WTC11 (cell line): ENCODE data around the gene C3. TPM values are rescaled to one million over a fixed set of nuclear protein-coding genes. Genes with fewer than 3 reads are reported as not detected.

Experiments used
- ATAC-seq: fragments of 200-7000 bp; cut with Tn5 transposase; 2 replicates; pipeline ENCODE4 v1.10.0; 2021; ENCODE audit warnings: mild to moderate bottlenecking, moderate library complexity
- CTCF ChIA-PET: fragments of 300-600 bp; sonication (Branson Sonifier 250); formaldehyde crosslinking; loops from one replicate; lab custom pipeline; 2021; ENCODE audit warnings: antibody characterized with exemption; lab: Charles Lee
- POLR2A ChIA-PET: fragments of 350-600 bp; sonication (Branson Sonifier 250); formaldehyde crosslinking; loops from one replicate; lab custom pipeline; 2021; ENCODE audit warnings: antibody characterized with exemption; lab: Charles Lee
- DNase-seq: peaks from one replicate; pipeline ENCODE4 v3.0.0; 2021; ENCODE audit warnings: low spot score
- H3K27ac Mint-ChIP-seq: 2 replicates; pipeline ENCODE4 v1.8.0; 2021; ENCODE audit warnings: mixed read lengths
- H3K27me3 Mint-ChIP-seq: 2 replicates; pipeline ENCODE4 v1.8.0; 2021; ENCODE audit warnings: low read depth, mild to moderate bottlenecking, moderate library complexity, mixed read lengths
- H3K36me3 Mint-ChIP-seq: 2 replicates; pipeline ENCODE4 v1.8.0; 2021; ENCODE audit warnings: mixed read lengths
- H3K4me1 Mint-ChIP-seq: 2 replicates; pipeline ENCODE4 v1.8.0; 2022; ENCODE audit warnings: mixed read lengths
- H3K4me3 Mint-ChIP-seq: 2 replicates; pipeline ENCODE4 v1.8.0; 2021; ENCODE audit warnings: mild to moderate bottlenecking, moderate library complexity, mixed read lengths
- H3K9me3 Mint-ChIP-seq: 2 replicates; pipeline ENCODE4 v1.8.0; 2021; ENCODE audit warnings: mixed read lengths
- CREB1 ChIP-seq: sonication (generic); formaldehyde crosslinking; IDR thresholded peaks from 2 replicates; pipeline ENCODE4 v1.8.0; 2023; ENCODE audit warnings: mild to moderate bottlenecking, missing genetic modification reagents
- CREM ChIP-seq: sonication (generic); formaldehyde crosslinking; IDR thresholded peaks from 2 replicates; pipeline ENCODE4 v1.8.1; 2022; ENCODE audit warnings: mild to moderate bottlenecking, missing genetic modification reagents, moderate library complexity
- E2F4 ChIP-seq: sonication (generic); formaldehyde crosslinking; IDR thresholded peaks from 2 replicates; pipeline ENCODE4 v1.8.1; 2022; ENCODE audit warnings: low read depth, mild to moderate bottlenecking, moderate library complexity, missing genetic modification reagents, borderline replicate concordance
- FOXJ3 ChIP-seq: sonication (generic); formaldehyde crosslinking; IDR thresholded peaks from 2 replicates; pipeline ENCODE4 v1.9.0; 2021; ENCODE audit warnings: missing genetic modification reagents, mild to moderate bottlenecking, borderline replicate concordance
- FOXP1 ChIP-seq: sonication (generic); formaldehyde crosslinking; IDR thresholded peaks from 2 replicates; pipeline ENCODE4 v1.8.0; 2022; ENCODE audit warnings: missing genetic modification reagents, mild to moderate bottlenecking, moderate library complexity, borderline replicate concordance
- HMGXB4 ChIP-seq: sonication (generic); formaldehyde crosslinking; IDR thresholded peaks from 2 replicates; pipeline ENCODE4 v1.8.1; 2023; ENCODE audit warnings: mild to moderate bottlenecking, moderate library complexity, missing genetic modification reagents
- PRDM15 ChIP-seq: sonication (generic); formaldehyde crosslinking; IDR thresholded peaks from 2 replicates; pipeline ENCODE4 v1.8.0; 2022; ENCODE audit warnings: missing genetic modification reagents
- RELA ChIP-seq: sonication (generic); formaldehyde crosslinking; IDR thresholded peaks from 2 replicates; pipeline ENCODE4 v1.8.1; 2022; ENCODE audit warnings: missing genetic modification reagents, mild to moderate bottlenecking, borderline replicate concordance
- RORB ChIP-seq: fragments of 250-450 bp; sonication (Bioruptor Pico); IDR thresholded peaks from 2 replicates; pipeline ENCODE4 v1.9.0; 2021; ENCODE audit warnings: mild to moderate bottlenecking
- STAT6 ChIP-seq: sonication (generic); formaldehyde crosslinking; conservative IDR thresholded peaks from 2 replicates; pipeline ENCODE4 v1.8.1; 2023; ENCODE audit warnings: mild to moderate bottlenecking, low read depth, missing genetic modification reagents, moderate library complexity
- ZSCAN18 ChIP-seq: fragments of 250-450 bp; sonication (Bioruptor Pico); IDR thresholded peaks from 2 replicates; pipeline ENCODE4 v2.1.2; 2022; ENCODE audit warnings: mild to moderate bottlenecking, moderate library complexity
- total RNA-seq: library from RNA; stranded (reverse); gene quantifications from 3 replicates; pipeline ENCODE4 v1.2.3, GENCODE V29; 2021
- TF ChIP-seq, protein P1 (sequence below): sonication (generic); formaldehyde crosslinking; IDR thresholded peaks from 2 replicates; pipeline ENCODE4 v1.8.1; 2022; ENCODE audit warnings: mild to moderate bottlenecking, moderate library complexity, missing genetic modification reagents
- TF ChIP-seq, protein P2 (sequence below): sonication (generic); formaldehyde crosslinking; IDR thresholded peaks from 2 replicates; pipeline ENCODE4 v1.8.0; 2023; ENCODE audit warnings: missing genetic modification reagents
- TF ChIP-seq, protein P3 (sequence below): fragments of 250-450 bp; sonication (Bioruptor Pico); IDR thresholded peaks from 2 replicates; pipeline ENCODE4 v1.8.0; 2021; ENCODE audit warnings: mild to moderate bottlenecking

The C3 gene
- total RNA-seq, 1 experiment from 2014 or later = 7.0 TPM

DNA sequence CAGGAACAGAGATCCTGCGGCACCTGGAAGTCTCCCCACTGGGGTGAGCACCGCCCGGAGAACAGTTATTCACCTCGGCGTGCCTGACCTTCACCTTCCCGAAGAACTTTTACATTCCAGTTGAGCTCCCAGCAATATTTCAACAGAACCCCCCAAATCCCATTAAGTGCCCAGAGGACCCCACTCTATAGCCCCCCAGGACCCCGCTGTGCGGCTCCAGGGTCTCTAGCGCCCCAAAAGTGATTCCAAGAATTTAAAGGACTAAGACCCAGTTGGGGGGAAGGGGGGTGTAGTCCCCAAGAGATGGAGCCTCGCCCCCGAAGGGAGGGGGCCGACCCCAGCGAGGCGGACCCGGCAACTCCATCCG, 16.4 kb upstream of the C3 start:
- peak overlapping the region; percentile 97 for H3K4me3 Mint-ChIP-seq
- H3K9me3 Mint-ChIP-seq = no peaks in the 10 kb centered on the region
- no peaks in the 10 kb centered on the region for H3K27me3 Mint-ChIP-seq
- ChIA-PET CTCF (interaction anchor here (0.8 to 4.6 kb wide), 17 partner anchors 9 to 518 kb away, joined by 3 to 85 read pairs (median 6); partner anchors contain the start of genes SH2D3A and VAV1), POLR2A (interaction anchor here (0.5 to 3.9 kb wide), 5 partner anchors 16 to 571 kb away, joined by 3 to 29 read pairs (median 5); partner anchors contain the start of gene SH2D3A)
- DNase-seq (no peak), ATAC-seq (no peak)
- H3K27ac Mint-ChIP-seq = peak overlapping the region; percentile 97
- peaks cover 9% of the 10 kb centered on the region for H3K36me3 Mint-ChIP-seq
- peaks cover 42% of the 10 kb centered on the region for H3K4me1 Mint-ChIP-seq
- TF ChIP-seq CREM (CRISPR knock-in tag) (no peak), FOXP1 (CRISPR knock-in tag) (no peak), FOXJ3 (CRISPR knock-in tag) (no peak), STAT6 (no peak), ZSCAN18 (no peak), RELA (no peak), HMGXB4 (no peak), RORB (CRISPR knock-in tag) (no peak), E2F4 (CRISPR knock-in tag) (no peak), PRDM15 (no peak), CREB1 (no peak)
- TF ChIP-seq, protein P1, sequence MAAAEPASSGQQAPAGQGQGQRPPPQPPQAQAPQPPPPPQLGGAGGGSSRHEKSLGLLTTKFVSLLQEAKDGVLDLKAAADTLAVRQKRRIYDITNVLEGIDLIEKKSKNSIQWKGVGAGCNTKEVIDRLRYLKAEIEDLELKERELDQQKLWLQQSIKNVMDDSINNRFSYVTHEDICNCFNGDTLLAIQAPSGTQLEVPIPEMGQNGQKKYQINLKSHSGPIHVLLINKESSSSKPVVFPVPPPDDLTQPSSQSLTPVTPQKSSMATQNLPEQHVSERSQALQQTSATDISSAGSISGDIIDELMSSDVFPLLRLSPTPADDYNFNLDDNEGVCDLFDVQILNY (CRISPR knock-in tag) = no peak
- TF ChIP-seq, protein P2, sequence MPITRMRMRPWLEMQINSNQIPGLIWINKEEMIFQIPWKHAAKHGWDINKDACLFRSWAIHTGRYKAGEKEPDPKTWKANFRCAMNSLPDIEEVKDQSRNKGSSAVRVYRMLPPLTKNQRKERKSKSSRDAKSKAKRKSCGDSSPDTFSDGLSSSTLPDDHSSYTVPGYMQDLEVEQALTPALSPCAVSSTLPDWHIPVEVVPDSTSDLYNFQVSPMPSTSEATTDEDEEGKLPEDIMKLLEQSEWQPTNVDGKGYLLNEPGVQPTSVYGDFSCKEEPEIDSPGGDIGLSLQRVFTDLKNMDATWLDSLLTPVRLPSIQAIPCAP = no peak
- TF ChIP-seq, protein P3, sequence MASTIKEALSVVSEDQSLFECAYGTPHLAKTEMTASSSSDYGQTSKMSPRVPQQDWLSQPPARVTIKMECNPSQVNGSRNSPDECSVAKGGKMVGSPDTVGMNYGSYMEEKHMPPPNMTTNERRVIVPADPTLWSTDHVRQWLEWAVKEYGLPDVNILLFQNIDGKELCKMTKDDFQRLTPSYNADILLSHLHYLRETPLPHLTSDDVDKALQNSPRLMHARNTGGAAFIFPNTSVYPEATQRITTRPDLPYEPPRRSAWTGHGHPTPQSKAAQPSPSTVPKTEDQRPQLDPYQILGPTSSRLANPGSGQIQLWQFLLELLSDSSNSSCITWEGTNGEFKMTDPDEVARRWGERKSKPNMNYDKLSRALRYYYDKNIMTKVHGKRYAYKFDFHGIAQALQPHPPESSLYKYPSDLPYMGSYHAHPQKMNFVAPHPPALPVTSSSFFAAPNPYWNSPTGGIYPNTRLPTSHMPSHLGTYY (CRISPR knock-in tag) = no peak
